D721Med (cell line): ENCODE measurements around the gene LYPD4.

Experiments
- DNase-seq: peaks from one replicate; pipeline ENCODE4 v3.0.0; 2011; ENCODE audit warnings: low spot score; ENCODE audit not compliant: insufficient read length
- FAIRE-seq: peaks from 2 replicates; lab custom pipeline; 2011; peaks lifted over from hg19 to GRCh38; lab: Jason Lieb, UNC
- CTCF ChIP-seq: IDR thresholded peaks from 2 replicates; pipeline ENCODE4 v1.5.1; 2012; ENCODE audit warnings: mild to moderate bottlenecking, control low read depth; ENCODE audit not compliant: insufficient read depth; ENCODE audit errors: missing control alignments

Gene LYPD4

GRCh38 chr19:41848666-41849065 is 4.2 kb upstream of the LYPD4 start:
- DNase-seq = no peak
- no peak for FAIRE-seq
- no peak for TF ChIP-seq CTCF

GRCh38 chr19:41847351-41848105 is 3.0 kb upstream of the LYPD4 start:
- DNase-seq (no peak), FAIRE-seq (no peak)

GRCh38 chr19:41845051-41845590 is 638 bp upstream of the LYPD4 start:
- no peak for TF ChIP-seq CTCF
- no peak for FAIRE-seq
- no peak for DNase-seq

More at GRCh38 chr19:41847351-41848105, 3.0 kb upstream of the LYPD4 start:
- no peak for TF ChIP-seq CTCF

- FAIRE-seq = no peak
- TF ChIP-seq CTCF = no peak
- DNase-seq = no peak
Observed at GRCh38 chr19:41845001-41845050, 343 bp upstream of the LYPD4 start, which contains the start of gene DMRTC2. TSS of gene DMRTC2 (plus strand) at chr19:41845042. CDS start at chr19:41847429, 2,387 bp downstream.

- no peak for TF ChIP-seq CTCF
- no peak for DNase-seq
- no peak for FAIRE-seq
Observed at GRCh38 chr19:41843371-41843770, 1.1 kb downstream of the LYPD4 start.

GRCh38 chr19:41839211-41839610 is 5.3 kb downstream of the LYPD4 start:
- TF ChIP-seq CTCF = no peak
- FAIRE-seq (no peak), DNase-seq (no peak)

GRCh38 chr19:41837981-41838708 is 6.3 kb downstream of the LYPD4 start:
- no peak for TF ChIP-seq CTCF

More at GRCh38 chr19:41837981-41838708, 6.3 kb downstream of the LYPD4 start:
- FAIRE-seq (no peak), DNase-seq (no peak)
